ENCODE measurements around the gene FAM193A.
"Not testable (repeated sequence)": the region's sequence is repeated elsewhere in the genome, so short reads cannot be mapped to it uniquely, and the experiment has no call there.

Gene FAM193A

DNA sequence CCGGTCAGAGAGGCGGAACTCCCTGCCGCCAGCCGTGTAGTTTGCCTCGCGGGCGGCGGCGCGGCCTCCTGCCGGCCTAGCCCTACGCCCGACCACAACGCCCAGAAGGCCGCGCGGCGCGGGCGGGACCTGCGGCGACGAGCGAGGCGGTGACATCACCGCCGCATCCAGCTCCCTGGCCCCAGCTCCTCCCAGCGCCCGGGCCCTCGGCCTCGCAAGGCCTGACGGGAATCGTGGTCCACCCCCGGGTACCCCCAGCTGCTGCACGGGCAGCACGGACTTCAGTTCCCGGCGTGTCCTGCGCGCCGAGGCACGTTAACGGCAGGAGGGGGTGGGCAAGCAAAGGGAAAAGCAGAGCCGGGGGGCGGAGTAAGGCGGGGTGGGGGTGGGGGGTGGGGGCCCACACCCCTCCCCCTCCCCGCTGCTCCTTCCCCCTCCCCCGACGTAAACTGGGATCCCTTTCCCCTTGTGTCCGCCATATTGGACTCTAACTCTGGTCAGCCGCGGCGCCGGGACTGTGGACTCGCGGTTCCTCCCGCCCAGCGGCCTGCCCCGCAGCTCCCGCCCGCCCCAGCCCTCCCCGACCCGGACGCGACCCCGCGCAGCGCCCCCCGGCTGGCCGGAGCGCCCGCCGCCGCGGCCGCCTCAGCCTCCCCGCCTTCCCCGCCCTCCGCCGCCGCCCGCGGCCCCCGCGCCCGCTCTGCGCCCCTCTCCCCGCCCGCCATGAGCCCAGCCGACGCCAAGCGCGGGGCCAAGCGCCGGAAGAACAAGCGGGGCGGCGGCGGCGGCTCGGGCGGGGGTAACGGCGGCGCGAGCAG, at the start of gene FAM193A:
Gene FAM193A (plus strand): TSS at position 455 of the 818 bp plus-strand sequence. CDS start 269 bp downstream, at position 724.
- DNase-seq, result peak; percentile 53

GRCh38 chr4:2486981-2487380, 49.5 kb upstream of the FAM193A start:
- DNase-seq, result no peak

- no peak for DNase-seq
These were observed 48.8 kb upstream of the FAM193A start for GRCh38 chr4:2487632-2488031.

DNA sequence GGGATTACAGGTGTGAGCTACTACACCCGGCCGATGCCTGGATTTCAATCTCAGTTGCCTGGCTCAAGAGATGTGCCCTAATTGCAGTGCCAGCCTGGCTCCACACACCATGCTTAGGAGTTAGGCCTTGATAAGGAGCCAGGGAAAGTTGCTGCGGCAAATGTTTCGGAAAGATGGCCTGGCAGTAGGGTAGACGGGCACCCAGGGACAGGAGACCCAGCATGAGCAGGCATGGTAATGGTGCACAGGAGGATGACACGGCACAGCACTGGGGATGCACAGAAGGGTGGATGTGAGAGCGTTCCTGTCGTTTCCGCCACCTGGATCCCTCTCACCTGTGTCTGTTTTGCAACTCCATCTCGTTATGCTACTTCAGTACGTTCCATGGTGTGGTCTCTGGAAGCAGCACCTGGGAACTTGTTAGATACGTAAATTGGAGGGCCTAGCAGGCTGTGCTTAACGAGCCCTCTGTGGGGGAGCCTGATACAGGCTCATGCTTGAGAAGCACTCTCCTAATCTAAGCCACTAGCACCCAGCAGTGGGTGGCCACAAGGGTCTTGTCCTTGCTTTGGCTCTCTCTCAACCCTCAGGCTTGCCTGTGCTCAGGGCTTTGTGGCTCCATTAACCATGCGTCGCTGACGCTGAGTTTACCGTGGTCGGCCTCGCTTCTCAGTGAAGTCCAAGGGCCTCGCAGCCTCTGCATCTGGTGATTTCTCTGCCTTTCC, 47.2 kb upstream of the FAM193A start:
- no peak for DNase-seq

GRCh38 chr4:2489841-2490552, 46.5 kb upstream of the FAM193A start:
- no peak for DNase-seq

GRCh38 chr4:2492970-2493369, 43.5 kb upstream of the FAM193A start:
- no peak for DNase-seq

GRCh38 chr4:2494992-2495391, 41.5 kb upstream of the FAM193A start:
- DNase-seq, result no peak

GRCh38 chr4:2497324-2497723, 39.1 kb upstream of the FAM193A start:
- no peak for DNase-seq

- DNase-seq, result no peak
These were observed 38.5 kb upstream of the FAM193A start for GRCh38 chr4:2497931-2498330.

DNA sequence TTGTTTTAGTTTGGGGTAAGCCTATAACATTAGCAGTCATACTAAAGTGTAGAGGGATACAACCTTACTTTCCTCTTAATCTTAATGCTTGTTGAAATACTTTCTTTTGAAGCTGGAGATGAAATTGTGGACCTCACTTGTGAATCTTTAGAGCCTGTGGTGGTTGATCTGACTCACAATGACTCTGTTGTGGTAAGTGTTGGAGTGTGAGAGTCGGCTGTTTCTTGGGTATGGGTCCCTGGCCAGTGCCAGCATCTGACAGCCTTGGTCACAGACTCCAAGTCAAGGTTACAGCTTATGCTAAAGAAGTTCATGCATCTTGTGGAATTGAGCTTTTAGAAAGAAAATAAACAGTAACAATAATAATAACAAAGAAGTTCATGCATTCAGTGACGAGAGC, 35.9 kb upstream of the FAM193A start:
- DNase-seq, result no peak

- DNase-seq, result no peak
These were observed 35.3 kb upstream of the FAM193A start for GRCh38 chr4:2501034-2501594.

DNA sequence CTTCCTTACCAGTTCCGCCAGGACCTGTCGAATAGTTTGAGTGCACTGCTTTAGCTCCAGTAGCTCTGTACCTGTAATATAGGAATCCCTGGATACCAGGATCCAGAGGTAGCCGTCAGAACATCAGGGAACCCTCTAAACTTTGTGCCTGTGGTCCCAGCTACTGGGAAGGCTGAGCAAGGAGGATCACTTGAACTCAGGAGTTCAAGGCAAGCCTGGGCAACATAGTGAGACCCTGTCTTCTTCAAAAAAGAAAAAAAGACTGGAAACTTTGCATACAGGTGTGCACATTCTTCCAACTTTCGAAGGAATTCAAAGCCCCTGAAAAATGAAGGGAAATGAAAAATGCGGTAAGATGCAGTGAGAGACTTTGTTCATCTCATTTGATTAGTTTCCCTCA, 32.6 kb upstream of the FAM193A start:
- DNase-seq, result no peak

- no peak for DNase-seq
These were observed 29.2 kb upstream of the FAM193A start for GRCh38 chr4:2507259-2507658.

GRCh38 chr4:2507855-2508254, 28.6 kb upstream of the FAM193A start:
- DNase-seq, result no peak

DNA sequence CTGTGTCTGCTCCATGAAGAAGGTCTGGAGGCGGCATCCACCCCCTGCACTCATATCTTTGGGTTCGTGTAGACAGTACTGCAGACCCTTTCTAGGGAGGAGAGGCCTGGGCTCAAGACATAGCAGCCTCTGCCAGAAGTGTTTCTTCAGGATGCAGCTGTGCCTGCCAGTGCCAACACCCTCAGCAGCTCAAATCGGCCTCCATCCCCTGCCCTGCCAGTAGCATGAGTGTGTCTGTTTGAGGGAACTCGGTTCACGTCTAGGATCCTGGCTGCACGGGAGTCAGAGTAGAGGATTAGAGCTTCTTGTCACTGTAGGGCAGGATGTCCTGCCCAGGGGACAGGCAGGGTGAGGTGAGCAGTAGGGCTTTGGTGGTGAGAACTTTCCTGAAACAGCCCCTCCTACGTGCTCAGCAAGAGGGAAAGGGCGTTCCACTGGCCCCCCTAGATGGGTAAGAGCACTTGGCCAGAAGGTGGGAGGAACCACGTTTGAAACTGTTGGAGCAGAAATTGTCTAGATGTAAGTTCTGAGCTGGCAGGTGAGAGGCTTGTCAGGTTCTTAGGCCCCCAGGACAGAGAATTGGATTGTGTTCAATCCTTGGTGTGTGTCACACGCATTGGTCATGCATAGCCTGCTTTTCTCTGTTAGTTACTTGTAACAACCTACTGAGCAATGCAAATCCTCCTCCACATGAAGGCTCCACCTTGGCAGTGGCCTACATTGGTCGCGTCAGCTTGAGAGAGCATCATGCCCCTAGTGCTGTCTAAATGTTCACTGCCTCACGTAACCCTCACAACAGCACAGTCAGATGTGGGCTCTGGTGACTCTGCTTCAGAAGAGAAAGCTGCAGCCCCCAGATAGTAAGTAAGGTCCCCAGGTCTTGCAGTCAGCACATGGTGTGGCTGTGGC, 25.8 kb upstream of the FAM193A start:
- no peak for DNase-seq

DNA sequence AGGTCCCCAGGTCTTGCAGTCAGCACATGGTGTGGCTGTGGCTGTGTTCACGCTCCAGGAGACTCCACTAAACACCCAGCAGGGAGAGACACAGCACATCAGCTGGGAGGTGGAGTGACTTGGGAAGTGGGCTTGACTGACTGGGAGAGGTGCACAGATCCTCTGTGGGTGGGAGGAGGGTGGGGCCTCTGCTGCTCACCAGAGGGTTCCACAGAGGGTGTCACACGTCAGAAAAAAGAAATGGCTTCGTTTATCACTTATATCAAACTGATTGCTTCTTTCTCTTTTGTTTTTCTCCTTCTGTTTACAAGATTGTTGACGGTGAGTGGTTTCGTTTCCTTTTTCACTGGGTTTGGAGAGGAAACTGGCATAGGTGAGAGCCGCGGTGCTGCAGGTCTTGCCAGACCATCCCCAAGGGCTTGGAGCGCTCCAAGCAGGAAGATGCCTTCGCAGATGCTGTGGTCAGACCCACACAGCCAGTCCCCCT, 24.8 kb upstream of the FAM193A start:
- no peak for DNase-seq

GRCh38 chr4:2512396-2513135, 23.9 kb upstream of the FAM193A start:
- DNase-seq, result no peak

- DNase-seq, result not testable (repeated sequence)
These were observed 22.3 kb upstream of the FAM193A start for GRCh38 chr4:2514193-2514592.

DNA sequence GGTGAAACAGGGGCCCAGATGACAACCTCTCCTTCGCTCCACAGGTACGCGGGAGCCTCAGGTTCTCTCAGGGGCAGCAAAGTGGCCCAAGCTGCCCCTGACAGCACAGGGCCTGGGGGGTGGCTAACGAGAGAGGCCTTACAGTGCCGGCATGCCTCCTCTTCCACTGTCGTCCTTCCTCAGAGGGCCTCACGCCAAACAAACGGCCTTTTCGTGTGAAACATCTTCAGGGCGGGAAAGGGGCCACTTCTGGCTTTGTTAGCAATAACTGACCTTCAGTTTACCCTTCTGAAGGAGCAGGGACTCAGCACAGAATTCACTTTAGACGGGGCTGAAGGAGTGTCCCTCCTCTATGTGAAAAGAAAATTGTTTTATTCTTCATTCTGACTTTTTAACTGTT, 21.5 kb upstream of the FAM193A start:
- not testable (repeated sequence) for DNase-seq

DNA sequence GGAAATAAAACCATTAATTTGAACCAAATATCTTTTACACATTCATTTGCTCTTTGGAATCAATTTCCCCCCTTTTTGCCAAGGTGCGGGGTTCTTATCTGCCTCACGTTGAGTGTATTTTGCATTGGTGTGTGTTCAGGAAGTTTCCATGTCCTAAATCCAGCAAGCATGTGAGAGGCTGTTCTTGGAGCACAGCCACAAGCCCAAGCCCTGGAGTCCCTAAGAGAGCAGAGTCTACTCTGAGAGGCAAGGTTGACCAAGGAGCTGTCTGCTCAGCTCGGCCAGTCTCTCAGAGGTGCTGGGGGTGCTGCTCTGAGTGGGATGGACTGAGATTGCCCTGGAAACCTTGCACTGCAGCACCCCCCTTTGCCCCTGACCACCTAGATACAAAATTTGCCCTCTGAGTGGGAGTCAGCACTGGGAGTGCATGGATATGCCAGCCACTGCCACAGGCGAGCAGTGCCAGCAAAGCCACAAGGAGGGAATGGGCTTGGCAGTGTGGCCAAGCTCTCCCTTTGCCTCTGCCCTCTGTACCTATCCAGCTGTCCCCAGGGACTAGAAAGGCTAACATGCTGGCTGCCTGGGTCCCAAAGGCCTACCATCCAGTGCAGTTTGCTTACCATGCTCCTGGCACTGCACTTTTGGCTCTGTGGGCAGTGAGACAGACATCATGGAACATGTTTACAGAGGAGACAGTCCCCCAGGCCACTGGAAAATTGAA, 20.5 kb upstream of the FAM193A start:
- no peak for DNase-seq

GRCh38 chr4:2516635-2517034, 19.8 kb upstream of the FAM193A start:
- DNase-seq, result no peak
